Measurements from ENCODE around the gene RBMS2.

RBMS2 gene

DNA sequence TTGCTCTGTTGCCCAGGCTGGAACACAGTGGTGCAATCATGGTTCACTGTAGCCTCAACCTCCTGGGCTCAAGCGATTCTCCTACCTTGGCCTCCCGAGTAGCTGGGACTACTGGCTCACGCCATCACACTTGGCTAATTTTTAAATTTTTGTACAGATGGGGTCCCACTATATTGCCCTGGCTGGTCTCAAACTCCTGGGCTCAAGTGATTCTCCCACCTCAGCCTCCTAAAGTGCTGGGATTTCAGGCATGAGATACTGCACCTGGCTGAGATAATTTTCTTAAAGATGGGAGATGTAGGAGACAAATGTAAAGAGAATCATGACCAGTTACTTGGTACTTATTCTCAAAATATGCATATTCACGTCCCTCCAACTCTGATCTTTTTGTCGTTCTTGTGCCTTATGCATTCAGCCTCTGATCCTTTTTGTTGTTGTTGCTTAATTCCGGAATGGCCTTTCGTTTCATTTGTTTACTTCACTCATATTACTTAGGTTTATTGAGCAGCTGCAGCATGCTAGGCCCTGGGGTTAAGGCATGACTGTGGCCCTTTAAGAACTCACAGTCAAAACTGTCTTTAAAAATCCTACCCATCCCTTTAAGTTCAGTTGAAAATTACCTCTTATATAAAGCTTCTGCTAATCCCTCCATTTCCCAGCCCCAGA, 8.9 kb downstream of the RBMS2 start:
- no peak overlapping the region for H3K9ac ChIP-seq (ENCODE audit: low read length)
- no peak overlapping the region for H3K27ac ChIP-seq (ENCODE audit: low read length)
- no peak overlapping the region for H3K4me2 ChIP-seq (ENCODE audit: low read length)
- H3K79me2 ChIP-seq (ENCODE audit: low read length): no peaks in the 10 kb centered on the region
- no peaks in the 10 kb centered on the region for H3K4me1 ChIP-seq (ENCODE audit: low read length)
- no peaks in the 10 kb centered on the region for H4K20me1 ChIP-seq (ENCODE audit: insufficient read depth, low read length)
- TF ChIP-seq EZH2phosphoT487 (IDR thresholded peaks at IDR 0.05; ENCODE audit: low read depth): no peak
- TF ChIP-seq, protein P1, sequence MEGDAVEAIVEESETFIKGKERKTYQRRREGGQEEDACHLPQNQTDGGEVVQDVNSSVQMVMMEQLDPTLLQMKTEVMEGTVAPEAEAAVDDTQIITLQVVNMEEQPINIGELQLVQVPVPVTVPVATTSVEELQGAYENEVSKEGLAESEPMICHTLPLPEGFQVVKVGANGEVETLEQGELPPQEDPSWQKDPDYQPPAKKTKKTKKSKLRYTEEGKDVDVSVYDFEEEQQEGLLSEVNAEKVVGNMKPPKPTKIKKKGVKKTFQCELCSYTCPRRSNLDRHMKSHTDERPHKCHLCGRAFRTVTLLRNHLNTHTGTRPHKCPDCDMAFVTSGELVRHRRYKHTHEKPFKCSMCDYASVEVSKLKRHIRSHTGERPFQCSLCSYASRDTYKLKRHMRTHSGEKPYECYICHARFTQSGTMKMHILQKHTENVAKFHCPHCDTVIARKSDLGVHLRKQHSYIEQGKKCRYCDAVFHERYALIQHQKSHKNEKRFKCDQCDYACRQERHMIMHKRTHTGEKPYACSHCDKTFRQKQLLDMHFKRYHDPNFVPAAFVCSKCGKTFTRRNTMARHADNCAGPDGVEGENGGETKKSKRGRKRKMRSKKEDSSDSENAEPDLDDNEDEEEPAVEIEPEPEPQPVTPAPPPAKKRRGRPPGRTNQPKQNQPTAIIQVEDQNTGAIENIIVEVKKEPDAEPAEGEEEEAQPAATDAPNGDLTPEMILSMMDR (IDR thresholded peaks at IDR 0.05; ENCODE audit: low read depth, low read length): no peak
- no peaks in the 10 kb centered on the region for H3K36me3 ChIP-seq (replicated peaks; ENCODE audit: low read depth, low read length)
- H3K4me3 ChIP-seq (ENCODE audit: low read length): no peak overlapping the region
- no peaks in the 10 kb centered on the region for H3K27me3 ChIP-seq (ENCODE audit: low read depth, low read length)
- no peak overlapping the region for H2AFZ ChIP-seq (ENCODE audit: low read depth, low read length)
- H3K9me3 ChIP-seq (ENCODE audit: insufficient read depth, low read length): no peaks in the 10 kb centered on the region

DNA sequence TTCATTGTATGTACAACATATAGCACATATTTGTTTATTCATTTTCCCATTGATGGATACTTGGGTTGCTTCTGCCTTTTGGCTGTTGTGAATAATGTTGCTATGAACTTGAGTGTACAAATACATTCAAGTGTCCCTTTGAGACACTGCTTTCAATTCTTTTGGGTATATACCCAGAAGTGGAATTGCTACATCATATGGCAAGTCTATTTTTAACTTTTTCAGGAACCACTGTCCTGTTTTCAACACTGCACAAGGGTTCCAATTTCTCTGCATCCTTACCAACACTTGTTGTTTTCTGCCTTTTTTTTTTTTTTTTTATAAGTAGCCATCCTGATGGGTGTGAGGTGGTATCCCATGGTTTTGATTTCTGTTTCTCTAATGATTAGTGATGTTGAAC, 15.9 kb downstream of the RBMS2 start:
- Histone ChIP-seq H4K20me1 (ENCODE audit: insufficient read depth, low read length) (no peaks in the 10 kb centered on the region), H3K4me3 (ENCODE audit: low read length) (no peak overlapping the region), H3K4me2 (ENCODE audit: low read length) (no peak overlapping the region), H3K4me1 (ENCODE audit: low read length) (no peaks in the 10 kb centered on the region), H3K27ac (ENCODE audit: low read length) (no peak overlapping the region), H2AFZ (ENCODE audit: low read depth, low read length) (no peak overlapping the region), H3K9ac (ENCODE audit: low read length) (no peak overlapping the region), H3K9me3 (ENCODE audit: insufficient read depth, low read length) (no peaks in the 10 kb centered on the region), H3K27me3 (ENCODE audit: low read depth, low read length) (no peaks in the 10 kb centered on the region), H3K36me3 (replicated peaks; ENCODE audit: low read depth, low read length) (no peaks in the 10 kb centered on the region), H3K79me2 (ENCODE audit: low read length) (no peaks in the 10 kb centered on the region)
- no peak for TF ChIP-seq EZH2phosphoT487 (IDR thresholded peaks at IDR 0.05; ENCODE audit: low read depth)
- TF ChIP-seq, protein P1 (IDR thresholded peaks at IDR 0.05; ENCODE audit: low read depth, low read length): no peak

DNA sequence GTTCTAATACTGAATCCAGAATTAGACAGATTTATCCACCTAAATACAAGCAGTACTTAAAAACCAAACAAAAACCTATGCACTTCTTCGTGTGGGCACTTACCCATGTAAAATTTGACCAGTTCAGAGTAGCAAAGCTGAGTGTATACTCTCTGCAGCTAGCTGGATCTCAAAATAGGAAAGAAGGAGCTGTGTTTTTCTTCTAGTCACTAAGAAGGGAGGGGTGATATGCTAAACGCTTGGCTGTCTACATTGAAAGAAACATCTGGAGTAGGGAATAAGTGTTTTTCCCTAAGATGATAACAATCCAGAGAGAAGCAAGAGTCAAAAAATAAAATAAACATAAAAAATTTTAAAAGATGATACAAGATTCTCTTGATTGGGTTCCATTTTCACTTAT, 20.0 kb downstream of the RBMS2 start:
- Histone ChIP-seq H3K9me3 (ENCODE audit: insufficient read depth, low read length) (no peaks in the 10 kb centered on the region), H3K27ac (ENCODE audit: low read length) (no peak overlapping the region), H3K36me3 (replicated peaks; ENCODE audit: low read depth, low read length) (no peaks in the 10 kb centered on the region), H3K4me2 (ENCODE audit: low read length) (no peak overlapping the region), H3K9ac (ENCODE audit: low read length) (no peak overlapping the region), H3K27me3 (ENCODE audit: low read depth, low read length) (no peaks in the 10 kb centered on the region), H4K20me1 (ENCODE audit: insufficient read depth, low read length) (no peaks in the 10 kb centered on the region), H2AFZ (ENCODE audit: low read depth, low read length) (no peak overlapping the region), H3K4me3 (ENCODE audit: low read length) (no peak overlapping the region), H3K4me1 (ENCODE audit: low read length) (no peaks in the 10 kb centered on the region), H3K79me2 (ENCODE audit: low read length) (no peaks in the 10 kb centered on the region)
- TF ChIP-seq EZH2phosphoT487 (IDR thresholded peaks at IDR 0.05; ENCODE audit: low read depth): no peak
- TF ChIP-seq, protein P1 (IDR thresholded peaks at IDR 0.05; ENCODE audit: low read depth, low read length): no peak

DNA sequence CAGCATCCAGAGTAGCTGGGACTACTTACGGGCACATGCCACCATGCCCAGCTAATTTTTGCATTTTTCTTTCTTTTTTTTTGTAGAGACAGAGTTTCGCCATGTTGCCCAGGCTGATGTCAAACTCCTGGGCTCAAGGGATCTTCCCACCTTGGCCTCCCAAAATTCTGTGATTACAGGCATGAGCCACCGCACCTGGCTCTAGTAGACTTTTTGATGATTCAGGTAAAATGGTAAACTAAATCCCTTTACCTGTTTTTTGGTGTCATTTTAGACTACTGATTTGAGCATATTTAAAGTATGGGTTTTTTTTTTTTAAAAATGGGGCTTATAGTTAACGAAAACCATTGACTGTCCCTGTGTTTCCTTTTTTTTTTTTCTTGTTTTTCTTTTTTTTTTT, 20.5 kb downstream of the RBMS2 start:
- no peak overlapping the region for H3K9ac ChIP-seq (ENCODE audit: low read length)
- no peaks in the 10 kb centered on the region for H4K20me1 ChIP-seq (ENCODE audit: insufficient read depth, low read length)
- H3K27me3 ChIP-seq (ENCODE audit: low read depth, low read length): no peaks in the 10 kb centered on the region
- no peaks in the 10 kb centered on the region for H3K9me3 ChIP-seq (ENCODE audit: insufficient read depth, low read length)
- no peaks in the 10 kb centered on the region for H3K79me2 ChIP-seq (ENCODE audit: low read length)
- no peak overlapping the region for H3K4me3 ChIP-seq (ENCODE audit: low read length)
- no peaks in the 10 kb centered on the region for H3K4me1 ChIP-seq (ENCODE audit: low read length)
- no peak overlapping the region for H3K4me2 ChIP-seq (ENCODE audit: low read length)
- no peak overlapping the region for H2AFZ ChIP-seq (ENCODE audit: low read depth, low read length)
- no peaks in the 10 kb centered on the region for H3K36me3 ChIP-seq (replicated peaks; ENCODE audit: low read depth, low read length)
- no peak for TF ChIP-seq EZH2phosphoT487 (IDR thresholded peaks at IDR 0.05; ENCODE audit: low read depth)
- TF ChIP-seq, protein P1 (IDR thresholded peaks at IDR 0.05; ENCODE audit: low read depth, low read length): no peak
- no peak overlapping the region for H3K27ac ChIP-seq (ENCODE audit: low read length)

Measured in OCI-LY3 (cell line).